Brain microvascular endothelial cell (primary cell): ENCODE data around the gene IMMP2L.

Experiments
- DNase-seq: peaks from one replicate; pipeline ENCODE4 v3.0.0-alpha.2; 2020
- H3K27ac ChIP-seq: fragments of 250-450 bp; sonication (Bioruptor Pico); 2 replicates; pipeline ENCODE4 v1.5.1; 2020; ENCODE audit warnings: mild to moderate bottlenecking, moderate library complexity
- H3K27me3 ChIP-seq: fragments of 250-450 bp; sonication (Bioruptor Pico); replicated peaks from 2 replicates; pipeline ENCODE4 v1.5.1; 2020; ENCODE audit warnings: mild to moderate bottlenecking
- H3K36me3 ChIP-seq: fragments of 250-450 bp; sonication (Bioruptor Pico); replicated peaks from 2 replicates; pipeline ENCODE4 v1.5.1; 2020; ENCODE audit warnings: mild to moderate bottlenecking
- H3K4me3 ChIP-seq: 2 replicates; pipeline ENCODE4 v1.5.1; 2011; ENCODE audit warnings: low read depth, mild to moderate bottlenecking, control low read depth, low read length, moderate library complexity
- in situ Hi-C: cut with HindIII; loops from 2 replicates; pipeline ENCODE4 v1.10.0; 2017; ENCODE audit warnings: low sequenced_read_pairs, low pct_ligation_motif_present
- TF ChIP-seq, protein P1 (sequence below): IDR thresholded peaks from 2 replicates; pipeline ENCODE4 v1.5.1; 2011; ENCODE audit warnings: low read depth, mild to moderate bottlenecking, moderate library complexity, low read length, control low read depth, inconsistent platforms; ENCODE audit errors: missing control alignments

IMMP2L gene

DNA sequence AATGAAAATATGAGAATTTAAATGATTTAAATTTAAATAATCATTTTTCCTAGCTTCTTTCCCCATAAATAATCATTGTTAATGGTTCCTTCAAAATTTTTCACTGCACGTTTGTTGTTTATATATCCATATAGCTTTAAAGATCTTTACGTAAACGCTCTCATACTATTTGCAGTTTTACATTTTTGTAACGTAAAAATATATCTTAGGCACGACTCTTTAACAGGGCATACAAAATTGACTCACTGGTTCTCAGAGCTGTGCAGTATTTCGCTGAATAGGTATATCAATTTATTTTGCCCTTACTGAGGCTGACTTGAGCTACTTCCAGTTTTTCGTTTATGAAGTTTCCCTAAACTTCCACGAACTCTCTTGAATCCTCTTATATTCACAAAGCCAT is 365.6 kb downstream of the IMMP2L start:
- in situ Hi-C loops, result no loop called here
- no peaks in the 10 kb centered on the region for H3K27me3 ChIP-seq
- no peak for DNase-seq
- no peak overlapping the region for H3K27ac ChIP-seq
- TF ChIP-seq, protein P1, sequence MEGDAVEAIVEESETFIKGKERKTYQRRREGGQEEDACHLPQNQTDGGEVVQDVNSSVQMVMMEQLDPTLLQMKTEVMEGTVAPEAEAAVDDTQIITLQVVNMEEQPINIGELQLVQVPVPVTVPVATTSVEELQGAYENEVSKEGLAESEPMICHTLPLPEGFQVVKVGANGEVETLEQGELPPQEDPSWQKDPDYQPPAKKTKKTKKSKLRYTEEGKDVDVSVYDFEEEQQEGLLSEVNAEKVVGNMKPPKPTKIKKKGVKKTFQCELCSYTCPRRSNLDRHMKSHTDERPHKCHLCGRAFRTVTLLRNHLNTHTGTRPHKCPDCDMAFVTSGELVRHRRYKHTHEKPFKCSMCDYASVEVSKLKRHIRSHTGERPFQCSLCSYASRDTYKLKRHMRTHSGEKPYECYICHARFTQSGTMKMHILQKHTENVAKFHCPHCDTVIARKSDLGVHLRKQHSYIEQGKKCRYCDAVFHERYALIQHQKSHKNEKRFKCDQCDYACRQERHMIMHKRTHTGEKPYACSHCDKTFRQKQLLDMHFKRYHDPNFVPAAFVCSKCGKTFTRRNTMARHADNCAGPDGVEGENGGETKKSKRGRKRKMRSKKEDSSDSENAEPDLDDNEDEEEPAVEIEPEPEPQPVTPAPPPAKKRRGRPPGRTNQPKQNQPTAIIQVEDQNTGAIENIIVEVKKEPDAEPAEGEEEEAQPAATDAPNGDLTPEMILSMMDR, result no peak
- no peak overlapping the region for H3K4me3 ChIP-seq
- no peaks in the 10 kb centered on the region for H3K36me3 ChIP-seq

- Histone ChIP-seq H3K4me3 (no peak overlapping the region), H3K27me3 (no peaks in the 10 kb centered on the region), H3K27ac (no peak overlapping the region), H3K36me3 (no peaks in the 10 kb centered on the region)
- no peak for DNase-seq
- TF ChIP-seq, protein P1, result no peak
- in situ Hi-C loops, result no loop called here
Measured at GRCh38 chr7:111192614-111193413, 369.5 kb downstream of the IMMP2L start.

- H3K27ac ChIP-seq, result no peak overlapping the region
- DNase-seq, result no peak
- no peaks in the 10 kb centered on the region for H3K27me3 ChIP-seq
- TF ChIP-seq, protein P1, result no peak
- H3K4me3 ChIP-seq, result no peak overlapping the region
- no peaks in the 10 kb centered on the region for H3K36me3 ChIP-seq
- in situ Hi-C loops, result no loop called here
Measured at GRCh38 chr7:111190804-111191203, 371.5 kb downstream of the IMMP2L start.

DNA sequence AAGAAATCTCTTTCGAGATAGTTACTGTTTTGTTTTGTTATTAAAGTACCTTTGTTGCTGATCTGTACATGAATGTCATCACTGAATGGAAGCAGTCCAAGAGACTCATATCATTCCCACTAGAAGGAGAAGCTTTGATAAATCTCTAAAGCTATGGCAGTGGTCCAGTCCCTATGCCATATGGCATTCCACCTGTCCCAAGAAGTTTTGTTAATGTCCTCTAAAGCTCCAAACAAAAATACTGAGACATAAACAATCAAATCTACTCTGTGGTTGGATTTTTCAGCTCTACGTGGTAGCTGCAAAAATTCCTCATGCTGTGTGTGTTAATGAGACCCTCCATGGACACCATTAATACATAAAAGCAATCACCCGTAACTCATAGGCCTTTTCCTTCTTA is 377.3 kb downstream of the IMMP2L start:
- Histone ChIP-seq H3K27me3 (no peaks in the 10 kb centered on the region), H3K4me3 (no peak overlapping the region), H3K27ac (no peak overlapping the region), H3K36me3 (no peaks in the 10 kb centered on the region)
- in situ Hi-C loops, result no loop called here
- TF ChIP-seq, protein P1, result no peak
- no peak for DNase-seq

DNA sequence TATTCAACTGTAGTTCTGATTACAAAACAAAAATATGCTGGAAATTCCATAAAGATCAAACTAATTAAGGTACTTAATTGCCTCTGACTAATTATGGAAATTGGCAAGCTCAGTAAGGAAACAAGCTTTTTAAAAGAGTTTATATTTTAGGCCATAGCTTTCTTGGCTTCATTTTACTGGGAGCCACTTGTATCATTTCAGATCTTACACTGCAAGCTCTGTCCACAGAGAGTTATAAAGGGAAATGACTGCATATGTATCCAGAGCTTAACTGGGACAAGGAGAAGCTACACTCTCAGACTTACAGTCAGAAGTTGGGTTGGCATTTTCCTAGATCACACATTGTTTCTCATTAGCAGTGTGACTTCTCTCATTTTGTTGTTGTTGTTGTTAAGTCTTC is 379.0 kb downstream of the IMMP2L start:
- TF ChIP-seq, protein P1, result no peak
- no peak for DNase-seq
- Histone ChIP-seq H3K27ac (no peak overlapping the region), H3K4me3 (no peak overlapping the region), H3K36me3 (no peaks in the 10 kb centered on the region), H3K27me3 (no peaks in the 10 kb centered on the region)
- in situ Hi-C loops, result no loop called here

DNA sequence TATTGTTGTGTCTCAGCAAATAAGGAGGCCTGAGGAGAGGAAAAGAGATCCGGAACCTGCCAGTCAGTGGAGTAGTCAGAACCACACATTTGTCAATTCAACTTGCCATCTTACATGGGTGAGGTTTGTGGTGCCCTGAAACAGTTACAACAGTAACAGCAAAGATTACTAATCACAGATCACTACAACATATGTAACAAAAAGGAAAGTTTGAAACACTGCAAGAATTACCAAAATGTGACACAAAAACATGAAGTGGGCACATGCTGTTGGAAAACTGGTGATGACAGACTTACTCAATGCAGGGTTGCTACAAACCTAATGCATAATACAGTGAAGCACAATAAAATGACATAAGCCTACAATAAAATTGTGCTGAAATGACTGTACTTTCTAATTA is 382.0 kb downstream of the IMMP2L start:
- in situ Hi-C loops, result no loop called here
- Histone ChIP-seq H3K27me3 (no peaks in the 10 kb centered on the region), H3K36me3 (no peaks in the 10 kb centered on the region), H3K4me3 (no peak overlapping the region), H3K27ac (no peak overlapping the region)
- TF ChIP-seq, protein P1, result no peak
- DNase-seq, result no peak
